K562 (cell line): ENCODE results near the gene TCF12. TPM values are rescaled to one million over a fixed set of nuclear protein-coding genes. Genes with fewer than 3 reads are reported as not detected.

Experiments
- ATAC-seq: fragments of 200-7000 bp; cut with Tn5 transposase; 3 replicates; pipeline ENCODE4 v1.9.1; 2020; ENCODE audit warnings: moderate library complexity
- BruUV-seq: library from RNA; stranded (reverse); fragments of 400-500 nt; replicated peaks from 2 replicates; lab custom pipeline; 2021; lab: Mats Ljungman, UMichigan
- CTCF ChIA-PET: fragments of 300-600 bp; formaldehyde crosslinking; extraction: SDS; loops from one replicate; lab custom pipeline; 2021; ENCODE audit warnings: low intra/inter-chr PET ratio; lab: Yijun Ruan, JAX
- POLR2A ChIA-PET: fragments of 300-600, 350-650 bp; sonication (Branson Sonifier 250); formaldehyde crosslinking; extraction: SDS; loops from one replicate; lab custom pipeline; 2021; ENCODE audit warnings: antibody characterized with exemption, inconsistent platforms; lab: Yijun Ruan, JAX
- DNase-seq, 4 experiments: peaks; one replicate each; pipeline versions ENCODE4 v3.0.0 to v3.0.0-alpha.2; 2011 to 2018; ENCODE audit warnings: low spot score in 3 of 4, mixed read lengths in 3 of 4; ENCODE audit errors: extremely low read depth in 1 of 4
- FAIRE-seq: peaks from 2 replicates; lab custom pipeline; 2011; peaks lifted over from hg19 to GRCh38; lab: Jason Lieb, UNC
- H2AFZ ChIP-seq: 2 replicates; pipeline ENCODE4 v1.6.0; 2011; ENCODE audit warnings: low read depth, low read length, control low read depth, inconsistent platforms
- H3K27ac ChIP-seq: fragments of 200-600 bp; 3 replicates; pipeline ENCODE4 v1.8.0; 2011; ENCODE audit warnings: low read depth, mild to moderate bottlenecking, control low read depth, inconsistent platforms, low read length, moderate library complexity, mixed read lengths; ENCODE audit errors: extremely low read depth
- H3K27me3 ChIP-seq, 2 experiments: fragments of 300-600 bp in 1 of 2; 2 replicates in 1 of 2; 3 replicates in 1 of 2; pipeline versions ENCODE4 v1.6.0 to v1.8.0; 2011; ENCODE audit warnings: inconsistent platforms in 2 of 2, low read length in 2 of 2, mild to moderate bottlenecking in 1 of 2, mixed read lengths in 1 of 2, moderate library complexity in 1 of 2; ENCODE audit not compliant: control insufficient read depth in 2 of 2, insufficient read depth in 2 of 2
- H3K36me3 ChIP-seq: fragments of 300-600 bp; 3 replicates; pipeline ENCODE4 v1.8.0; 2011; ENCODE audit warnings: mild to moderate bottlenecking, low read length, inconsistent platforms; ENCODE audit not compliant: control insufficient read depth, insufficient read depth
- H3K4me1 ChIP-seq, 2 experiments: fragments of 200-600 bp in 1 of 2; replicated peaks in 1 of 2; 2 replicates in 1 of 2; 3 replicates in 1 of 2; pipeline versions ENCODE4 v1.5.1 to v1.8.0; 2011; ENCODE audit warnings: inconsistent platforms in 2 of 2, low read length in 2 of 2, mild to moderate bottlenecking in 1 of 2, mixed read lengths in 1 of 2, moderate library complexity in 1 of 2; ENCODE audit not compliant: control insufficient read depth in 2 of 2, insufficient read depth in 2 of 2
- H3K4me2 ChIP-seq: 2 replicates; pipeline ENCODE4 v1.6.1; 2011; ENCODE audit warnings: low read length, control low read depth, inconsistent platforms, mixed read lengths; ENCODE audit not compliant: insufficient read depth
- H3K4me3 ChIP-seq: fragments of 200-600 bp; sonication (generic), shearing (Covaris generic); 2 replicates; pipeline ENCODE4 v1.5.1; 2016; ENCODE audit warnings: control low read depth, inconsistent platforms
- H3K79me2 ChIP-seq: fragments of 200-600 bp; 3 replicates; pipeline ENCODE4 v1.8.0; 2011; ENCODE audit warnings: low read length, inconsistent platforms; ENCODE audit not compliant: control insufficient read depth, insufficient read depth
- H3K9ac ChIP-seq, 2 experiments: 2 replicates each; pipeline versions ENCODE4 v1.6.0 to v1.6.1; 2011; ENCODE audit warnings: low read depth in 2 of 2, low read length in 2 of 2, control low read depth in 1 of 2, inconsistent platforms in 1 of 2, mild to moderate bottlenecking in 1 of 2, mixed read lengths in 1 of 2; ENCODE audit not compliant: insufficient read depth in 1 of 2
- H3K9me1 ChIP-seq: one replicate; pipeline ENCODE4 v1.6.0; 2011; ENCODE audit warnings: inconsistent platforms, mild to moderate bottlenecking, low read length, moderate library complexity; ENCODE audit not compliant: control insufficient read depth, insufficient read depth
- H3K9me3 ChIP-seq: replicated peaks from 2 replicates; pipeline ENCODE4 v1.5.1; 2011; ENCODE audit warnings: low read depth, low read length, inconsistent platforms; ENCODE audit not compliant: control insufficient read depth, insufficient read depth
- H4K20me1 ChIP-seq: replicated peaks from 2 replicates; pipeline ENCODE4 v1.6.1; 2011; ENCODE audit warnings: low read length, inconsistent platforms, mixed read lengths; ENCODE audit not compliant: control insufficient read depth, insufficient read depth
- CBFA2T3 ChIP-seq: fragments of 450-650 bp; IDR thresholded peaks from 2 replicates; pipeline ENCODE4 v1.6.1; 2017
- CHD2 ChIP-seq: IDR thresholded peaks from 2 replicates; pipeline ENCODE4 v1.6.1; 2011; ENCODE audit warnings: low read depth, low read length
- WGBS: fragments of 100-300 bp; shearing (Covaris generic); methylation state at CpG from one replicate; pipeline ENCODE4 v1.1.6; 2016; ENCODE audit warnings: low coverage, mixed read lengths; ENCODE audit not compliant: insufficient coverage; ENCODE audit errors: missing lambda C conversion rate; 5-methylcytosine and 5-hydroxymethylcytosine counted together
- in situ Hi-C: fragments of 300-500 bp; cut with MboI; formaldehyde crosslinking; loops from 4 replicates; pipeline ENCODE4 v1.15.0; 2018; ENCODE audit warnings: inconsistent platforms, mixed read lengths
- intact Hi-C: fragments of 100-400 bp; cut with micrococcal nuclease; formaldehyde crosslinking; loops from 2 replicates; pipeline ENCODE4 v1.14.2; 2022
- polyA plus RNA-seq, 8 experiments: library from polyadenylated mRNA; depleted of rRNA in 4 of 8; stranded (reverse) in 5 of 8; unstranded in 3 of 8; fragments of >200 nt; fragmentation: Nextera tagmentation in 2 of 8; fragmentation: Illumina TruSeq in 1 of 8; extraction: Ambion mirVana in 2 of 8; extraction: Trizol in 1 of 8; gene quantifications; 2 replicates each; pipeline versions ENCODE4 v1.2.1 to v1.2.3, GENCODE V29; 2011 to 2014; ENCODE audit warnings: inconsistent platforms in 1 of 8, missing spikeins in 1 of 8
- total RNA-seq, 7 experiments: library from RNA; depleted of rRNA in 6 of 7; stranded (reverse); fragments of >200 nt in 6 of 7; fragmentation: Illumina TruSeq in 2 of 7; extraction: Trizol in 2 of 7; gene quantifications; 2 replicates each; pipeline versions ENCODE4 v1.2.1 to v1.2.3, GENCODE V29; 2011 to 2021; ENCODE audit warnings: low replicate concordance in 1 of 7
- TF ChIP-seq, protein P1 (sequence below): fragments of 450-650 bp; IDR thresholded peaks from 2 replicates; pipeline ENCODE4 v1.7.1; 2018; ENCODE audit warnings: mild to moderate bottlenecking, low read depth; ENCODE audit not compliant: partially characterized antibody

The TCF12 gene
- total and polyA plus RNA-seq, 9 of the 15 experiments (the other 6 are each of a cell fraction or from before 2014, with no cell fraction given): 10.5 to 132 (median 52.9) TPM

GRCh38 chr15:57227166-57227565 is 308.7 kb downstream of the TCF12 start:
- WGBS: 75% methylated on average over 3 of the region's 3 CpGs
- in situ Hi-C loops (no loop called here), intact Hi-C loops (no loop called here)
- H3K79me2 ChIP-seq: peaks cover 9% of the 10 kb centered on the region; the same call in 2 of the 3 replicates
- no peak overlapping the region for H3K4me3 ChIP-seq
- H3K9me1 ChIP-seq: no peaks in the 10 kb centered on the region
- no peak for ATAC-seq
- ChIA-PET POLR2A (no interaction called here), CTCF (no interaction called here)
- H3K9ac ChIP-seq: no peak overlapping the region
- no peaks in the 10 kb centered on the region for H3K27me3 ChIP-seq
- H3K4me1 ChIP-seq: peaks cover 0 to 10% of the 10 kb centered on the region in 2 experiments; a peak in 2 of 5 replicates
- H3K4me2 ChIP-seq: no peak overlapping the region
- H3K9me3 ChIP-seq: no peaks in the 10 kb centered on the region
- H3K27ac ChIP-seq: no peak overlapping the region
- H4K20me1 ChIP-seq: no peaks in the 10 kb centered on the region
- BruUV-seq: no TSS peak
- no peak for FAIRE-seq
- H2AFZ ChIP-seq: no peak overlapping the region
- no peak for DNase-seq
- peaks cover 1% of the 10 kb centered on the region; the same call in 2 of the 3 replicates for H3K36me3 ChIP-seq
- TF ChIP-seq CBFA2T3 (no peak), CHD2 (no peak)
- TF ChIP-seq, protein P1, sequence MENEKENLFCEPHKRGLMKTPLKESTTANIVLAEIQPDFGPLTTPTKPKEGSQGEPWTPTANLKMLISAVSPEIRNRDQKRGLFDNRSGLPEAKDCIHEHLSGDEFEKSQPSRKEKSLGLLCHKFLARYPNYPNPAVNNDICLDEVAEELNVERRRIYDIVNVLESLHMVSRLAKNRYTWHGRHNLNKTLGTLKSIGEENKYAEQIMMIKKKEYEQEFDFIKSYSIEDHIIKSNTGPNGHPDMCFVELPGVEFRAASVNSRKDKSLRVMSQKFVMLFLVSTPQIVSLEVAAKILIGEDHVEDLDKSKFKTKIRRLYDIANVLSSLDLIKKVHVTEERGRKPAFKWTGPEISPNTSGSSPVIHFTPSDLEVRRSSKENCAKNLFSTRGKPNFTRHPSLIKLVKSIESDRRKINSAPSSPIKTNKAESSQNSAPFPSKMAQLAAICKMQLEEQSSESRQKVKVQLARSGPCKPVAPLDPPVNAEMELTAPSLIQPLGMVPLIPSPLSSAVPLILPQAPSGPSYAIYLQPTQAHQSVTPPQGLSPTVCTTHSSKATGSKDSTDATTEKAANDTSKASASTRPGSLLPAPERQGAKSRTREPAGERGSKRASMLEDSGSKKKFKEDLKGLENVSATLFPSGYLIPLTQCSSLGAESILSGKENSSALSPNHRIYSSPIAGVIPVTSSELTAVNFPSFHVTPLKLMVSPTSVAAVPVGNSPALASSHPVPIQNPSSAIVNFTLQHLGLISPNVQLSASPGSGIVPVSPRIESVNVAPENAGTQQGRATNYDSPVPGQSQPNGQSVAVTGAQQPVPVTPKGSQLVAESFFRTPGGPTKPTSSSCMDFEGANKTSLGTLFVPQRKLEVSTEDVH: no peak
